Smooth muscle cell (in vitro differentiated cells): Measurements from ENCODE around the gene TMEM150A. TPM values are rescaled to one million over a fixed set of nuclear protein-coding genes. Genes with fewer than 3 reads are reported as not detected.
A peak's percentile ranks its signal among the peaks of the same experiment; 100 is the strongest.

Source experiments
- DNase-seq: peaks from one replicate; lab custom pipeline; 2025; ENCODE audit not compliant: unreplicated experiment; lab: John Stamatoyannopoulos, UW
- H2AFZ ChIP-seq: fragments of 200-600 bp; sonication (generic); 2 replicates; pipeline ENCODE4 v1.6.0; 2016; ENCODE audit warnings: antibody characterized with exemption, low read depth, mild to moderate bottlenecking
- H3F3A ChIP-seq: fragments of 200-600 bp; sonication (generic); 2 replicates; pipeline ENCODE4 v1.6.0; 2017; ENCODE audit warnings: antibody characterized with exemption, low read depth
- H3K27ac ChIP-seq: fragments of 200-600 bp; sonication (generic); 2 replicates; pipeline ENCODE4 v1.5.1; 2016; ENCODE audit warnings: low read depth, mild to moderate bottlenecking
- H3K27me3 ChIP-seq: fragments of 200-600 bp; sonication (generic); 2 replicates; pipeline ENCODE4 v1.6.1; 2016; ENCODE audit warnings: low read depth, mild to moderate bottlenecking
- H3K36me3 ChIP-seq: fragments of 200-600 bp; sonication (generic); 2 replicates; pipeline ENCODE4 v1.5.1; 2016; ENCODE audit warnings: low read depth
- H3K4me1 ChIP-seq: fragments of 200-600 bp; sonication (generic); 2 replicates; pipeline ENCODE4 v1.5.1; 2016; ENCODE audit warnings: low read depth
- H3K4me2 ChIP-seq: fragments of 200-600 bp; sonication (generic); 2 replicates; pipeline ENCODE4 v1.6.0; 2016; ENCODE audit warnings: mild to moderate bottlenecking
- H3K4me3 ChIP-seq: fragments of 200-600 bp; sonication (generic); 2 replicates; pipeline ENCODE4 v1.5.1; 2016; ENCODE audit warnings: mild to moderate bottlenecking
- H3K79me2 ChIP-seq: fragments of 200-600 bp; sonication (generic); 2 replicates; pipeline ENCODE4 v1.6.0; 2016; ENCODE audit warnings: low read depth, mild to moderate bottlenecking
- H3K9ac ChIP-seq: fragments of 200-600 bp; sonication (generic); 2 replicates; pipeline ENCODE4 v1.6.0; 2016; ENCODE audit warnings: low read depth
- H3K9me3 ChIP-seq: fragments of 200-600 bp; sonication (generic); replicated peaks from 2 replicates; pipeline ENCODE4 v1.5.1; 2016; ENCODE audit warnings: low read depth
- H4K20me1 ChIP-seq: fragments of 200-600 bp; sonication (generic); 2 replicates; pipeline ENCODE4 v1.6.0; 2016; ENCODE audit warnings: low read depth
- CTCF ChIP-seq: fragments of 200-600 bp; sonication (generic); IDR thresholded peaks from 2 replicates; pipeline ENCODE4 v1.5.1; 2017; ENCODE audit warnings: borderline replicate concordance, mild to moderate bottlenecking, antibody characterized with exemption; ENCODE audit not compliant: insufficient read depth, poor library complexity, severe bottlenecking
- WGBS: methylation state at CpG from one replicate; pipeline ENCODE4 v1.1.7; 2016; ENCODE audit warnings: low lambda C conversion rate; 5-methylcytosine and 5-hydroxymethylcytosine counted together
- polyA plus RNA-seq: library from polyadenylated mRNA; unstranded; fragments of >200 nt; fragmentation: Nextera tagmentation; extraction: Ambion mirVana; gene quantifications from 2 replicates; pipeline ENCODE4 v1.2.1, GENCODE V29; 2016
- total RNA-seq: library from RNA; depleted of rRNA; stranded (reverse); fragments of >200 nt; gene quantifications from 2 replicates; pipeline ENCODE4 v1.2.3, GENCODE V29; 2014

Gene TMEM150A
- total and polyA plus RNA-seq, 2 experiments from 2014 or later, result 7.7 to 20.0 TPM

GRCh38 chr2:85611217-85611704 is 8.8 kb upstream of the TMEM150A start:
- Histone ChIP-seq H4K20me1 (peaks cover 6% of the 10 kb centered on the region), H3F3A (peaks cover 30% of the 10 kb centered on the region), H3K79me2 (peaks cover 26% of the 10 kb centered on the region), H3K4me2 (peak overlapping the region; percentile 92), H2AFZ (peak overlapping the region; percentile 82), H3K9me3 (no peaks in the 10 kb centered on the region), H3K9ac (peak overlapping the region; percentile 70), H3K27ac (peak overlapping the region; percentile 77), H3K4me3 (peak overlapping the region; percentile 74), H3K4me1 (no peaks in the 10 kb centered on the region), H3K36me3 (no peaks in the 10 kb centered on the region), H3K27me3 (no peaks in the 10 kb centered on the region)
- 5% methylated on average over 23 of the region's 24 CpGs for WGBS
- DNase-seq, result no peak
- no peak for TF ChIP-seq CTCF

DNA sequence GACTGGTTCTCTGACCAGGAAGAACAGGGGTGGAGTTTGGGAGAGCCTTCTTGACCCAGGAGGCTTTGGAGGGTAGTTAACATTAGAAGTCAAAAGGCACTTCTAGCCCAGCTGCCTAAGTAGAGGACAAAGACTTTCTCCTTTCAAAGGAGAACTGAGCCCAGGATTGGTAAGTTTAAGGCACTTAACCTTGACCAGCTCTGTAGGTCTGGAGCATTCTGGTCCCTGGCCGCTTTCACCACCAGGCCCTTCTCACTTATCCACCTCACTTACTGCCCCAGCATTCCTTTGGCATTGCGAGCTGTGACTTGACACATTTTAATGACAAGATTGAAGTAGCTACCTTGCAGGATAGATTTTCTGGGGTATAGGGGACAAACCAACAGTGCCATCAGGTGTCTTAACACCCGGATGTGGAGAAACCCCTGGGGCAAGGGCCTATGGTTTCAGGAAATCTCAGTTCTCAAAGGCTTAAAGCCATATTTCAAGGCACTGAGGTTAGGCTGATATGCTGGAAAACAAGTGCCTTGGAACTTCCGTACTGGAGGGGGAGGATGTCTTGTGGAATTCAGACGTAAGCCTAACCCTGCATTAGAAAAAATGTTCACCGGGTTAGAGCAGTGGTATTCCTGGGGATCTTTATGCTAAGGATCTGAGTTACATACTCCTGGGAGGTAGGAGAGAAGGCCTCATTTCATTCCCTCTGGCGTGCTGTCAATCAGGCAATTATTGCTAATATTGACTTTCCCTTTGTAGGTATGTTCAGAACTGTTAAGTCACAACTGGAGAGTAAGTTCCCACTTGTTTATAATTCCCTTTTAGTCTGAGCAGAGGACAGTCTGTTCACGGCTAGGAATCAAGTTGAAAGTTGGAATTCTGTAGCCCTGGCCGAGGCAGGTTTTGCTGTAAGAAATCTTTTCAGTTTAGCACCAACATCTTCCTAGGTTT is 5.0 kb upstream of the TMEM150A start:
- no peaks in the 10 kb centered on the region for H3K9me3 ChIP-seq
- no peak for DNase-seq
- no peaks in the 10 kb centered on the region for H3K36me3 ChIP-seq
- H3K4me2 ChIP-seq, result no peak overlapping the region
- no peak overlapping the region for H3K4me3 ChIP-seq
- no peak overlapping the region for H3K9ac ChIP-seq
- TF ChIP-seq CTCF, result no peak
- no peaks in the 10 kb centered on the region for H3K27me3 ChIP-seq
- 85% methylated on average over 9 of the region's 9 CpGs for WGBS
- peaks cover 20% of the 10 kb centered on the region for H3F3A ChIP-seq
- peaks cover 31% of the 10 kb centered on the region for H3K79me2 ChIP-seq
- peak overlapping the region; percentile 70 for H3K27ac ChIP-seq
- H2AFZ ChIP-seq, result no peak overlapping the region
- peaks cover 4% of the 10 kb centered on the region for H3K4me1 ChIP-seq
- peaks cover 12% of the 10 kb centered on the region for H4K20me1 ChIP-seq

GRCh38 chr2:85606116-85606455 is 3.6 kb upstream of the TMEM150A start:
- WGBS, result 70% methylated on average over 7 of the region's 7 CpGs
- Histone ChIP-seq H3K9me3 (no peaks in the 10 kb centered on the region), H3K4me3 (no peak overlapping the region), H3K27ac (peak overlapping the region; percentile 70), H3F3A (peaks cover 16% of the 10 kb centered on the region), H3K9ac (no peak overlapping the region), H3K79me2 (peaks cover 25% of the 10 kb centered on the region), H4K20me1 (peaks cover 12% of the 10 kb centered on the region), H2AFZ (no peak overlapping the region), H3K36me3 (no peaks in the 10 kb centered on the region), H3K4me1 (peaks cover 10% of the 10 kb centered on the region), H3K27me3 (no peaks in the 10 kb centered on the region), H3K4me2 (peak overlapping the region; percentile 30)
- no peak for TF ChIP-seq CTCF
- DNase-seq, result no peak
